Hepatocyte (in vitro differentiated cells): ENCODE measurements around the gene SLC16A6. TPM values are rescaled to one million over a fixed set of nuclear protein-coding genes. Genes with fewer than 3 reads are reported as not detected.
A peak's percentile ranks its signal among the peaks of the same experiment; 100 is the strongest.

Source experiments
- DNase-seq: peaks from one replicate; pipeline ENCODE4 v3.0.0-alpha.2; 2016; ENCODE audit warnings: low spot score
- H2AFZ ChIP-seq: fragments of 200-600 bp; sonication (generic); 2 replicates; pipeline ENCODE4 v1.6.0; 2016; ENCODE audit warnings: antibody characterized with exemption, mild to moderate bottlenecking
- H3K27ac ChIP-seq: fragments of 200-600 bp; sonication (generic); 2 replicates; pipeline ENCODE4 v1.5.1; 2016; ENCODE audit warnings: mild to moderate bottlenecking
- H3K27me3 ChIP-seq: fragments of 200-600 bp; sonication (generic); 2 replicates; pipeline ENCODE4 v1.6.1; 2016
- H3K36me3 ChIP-seq: fragments of 200-600 bp; sonication (generic); replicated peaks from 2 replicates; pipeline ENCODE4 v1.5.1; 2016; ENCODE audit warnings: low read depth; ENCODE audit not compliant: insufficient read depth
- H3K4me1 ChIP-seq: fragments of 200-600 bp; sonication (generic); 2 replicates; pipeline ENCODE4 v1.5.1; 2016; ENCODE audit warnings: mild to moderate bottlenecking, moderate library complexity; ENCODE audit not compliant: insufficient read depth
- H3K4me2 ChIP-seq: fragments of 200-600 bp; sonication (generic); 2 replicates; pipeline ENCODE4 v1.6.0; 2016
- H3K4me3 ChIP-seq: fragments of 200-600 bp; sonication (generic); 2 replicates; pipeline ENCODE4 v1.5.1; 2016; ENCODE audit warnings: mild to moderate bottlenecking
- H3K79me2 ChIP-seq: fragments of 200-600 bp; sonication (generic); 2 replicates; pipeline ENCODE4 v1.6.0; 2017; ENCODE audit warnings: mild to moderate bottlenecking
- H3K9me2 ChIP-seq: fragments of 200-600 bp; sonication (generic); replicated peaks from 2 replicates; pipeline ENCODE4 v1.6.0; 2017; ENCODE audit warnings: mild to moderate bottlenecking; ENCODE audit not compliant: insufficient read depth
- H3K9me3 ChIP-seq: fragments of 200-600 bp; sonication (generic); 2 replicates; pipeline ENCODE4 v1.5.1; 2016; ENCODE audit warnings: low read depth, mild to moderate bottlenecking
- H4K20me1 ChIP-seq: fragments of 200-600 bp; sonication (generic); 2 replicates; pipeline ENCODE4 v1.6.0; 2016; ENCODE audit warnings: mild to moderate bottlenecking; ENCODE audit not compliant: insufficient read depth, poor library complexity, severe bottlenecking
- CTCF ChIP-seq: fragments of 200-600 bp; sonication (generic); IDR thresholded peaks from 2 replicates; pipeline ENCODE4 v1.5.1; 2016; ENCODE audit warnings: antibody characterized with exemption, mild to moderate bottlenecking; ENCODE audit not compliant: poor library complexity
- EZH2 ChIP-seq: fragments of 200-600 bp; sonication (generic); IDR thresholded peaks from 2 replicates; pipeline ENCODE4 v1.6.1; 2016; ENCODE audit warnings: antibody characterized with exemption, mild to moderate bottlenecking, borderline replicate concordance
- EZH2phosphoT487 ChIP-seq: fragments of 200-600 bp; sonication (generic); IDR thresholded peaks from one replicate; pipeline ENCODE4 v1.6.1; 2018; ENCODE audit warnings: antibody characterized with exemption, mild to moderate bottlenecking, low read depth, moderate library complexity; ENCODE audit not compliant: unreplicated experiment, severe bottlenecking
- WGBS: methylation state at CpG from one replicate; pipeline ENCODE4 v1.1.6; 2016; ENCODE audit warnings: low lambda C conversion rate; ENCODE audit errors: missing lambda C conversion rate; 5-methylcytosine and 5-hydroxymethylcytosine counted together
- polyA plus RNA-seq: library from polyadenylated mRNA; unstranded; fragments of >200 nt; fragmentation: Nextera tagmentation; extraction: Ambion mirVana; gene quantifications from 2 replicates; pipeline ENCODE4 v1.2.1, GENCODE V29; 2016
- total RNA-seq: library from RNA; depleted of rRNA; stranded (reverse); fragments of >200 nt; gene quantifications from 2 replicates; pipeline ENCODE4 v1.2.3, GENCODE V29; 2014

SLC16A6 gene
- total and polyA plus RNA-seq, 2 experiments from 2014 or later, result 0.06 TPM; not detected in 1

- Histone ChIP-seq H3K36me3 (no peaks in the 10 kb centered on the region), H3K9me2 (no peaks in the 10 kb centered on the region), H3K27me3 (no peaks in the 10 kb centered on the region), H3K4me1 (no peaks in the 10 kb centered on the region), H3K79me2 (no peaks in the 10 kb centered on the region), H4K20me1 (no peaks in the 10 kb centered on the region), H3K27ac (no peak overlapping the region), H2AFZ (no peak overlapping the region), H3K4me3 (no peak overlapping the region), H3K4me2 (no peak overlapping the region), H3K9me3 (no peaks in the 10 kb centered on the region)
- no peak for DNase-seq
- TF ChIP-seq EZH2 (no peak), CTCF (no peak)
- WGBS, result 39% methylated on average over 5 of the region's 5 CpGs
Measured at GRCh38 chr17:68320311-68320865, 29.5 kb upstream of the SLC16A6 start.

- no peak overlapping the region for H2AFZ ChIP-seq
- no peaks in the 10 kb centered on the region for H3K27me3 ChIP-seq
- H3K79me2 ChIP-seq, result no peaks in the 10 kb centered on the region
- no peaks in the 10 kb centered on the region for H3K9me2 ChIP-seq
- H3K9me3 ChIP-seq, result no peaks in the 10 kb centered on the region
- WGBS, result 85% methylated on average over 12 of the region's 12 CpGs
- TF ChIP-seq EZH2phosphoT487, result no peak
- no peaks in the 10 kb centered on the region for H4K20me1 ChIP-seq
- H3K27ac ChIP-seq, result no peak overlapping the region
- no peak for DNase-seq
- no peak overlapping the region for H3K4me2 ChIP-seq
- no peaks in the 10 kb centered on the region for H3K4me1 ChIP-seq
- no peaks in the 10 kb centered on the region for H3K36me3 ChIP-seq
- H3K4me3 ChIP-seq, result no peak overlapping the region
Measured at GRCh38 chr17:68319410-68320162, 28.7 kb upstream of the SLC16A6 start.

- Histone ChIP-seq H3K36me3 (no peaks in the 10 kb centered on the region), H3K9me3 (no peaks in the 10 kb centered on the region), H3K4me3 (no peak overlapping the region), H4K20me1 (no peaks in the 10 kb centered on the region), H3K4me2 (no peak overlapping the region), H3K27me3 (no peaks in the 10 kb centered on the region), H3K4me1 (no peaks in the 10 kb centered on the region), H3K79me2 (no peaks in the 10 kb centered on the region), H3K9me2 (no peaks in the 10 kb centered on the region), H2AFZ (no peak overlapping the region), H3K27ac (no peak overlapping the region)
- peak; percentile 47 for DNase-seq
- TF ChIP-seq EZH2 (no peak), EZH2phosphoT487 (no peak), CTCF (no peak)
- 52% methylated on average over 8 of the region's 8 CpGs for WGBS
Measured at GRCh38 chr17:68318103-68318991, 27.4 kb upstream of the SLC16A6 start.

- 78% methylated on average over 6 of the region's 6 CpGs for WGBS
Measured at GRCh38 chr17:68317458-68317857, 26.5 kb upstream of the SLC16A6 start.

More at GRCh38 chr17:68317458-68317857, 26.5 kb upstream of the SLC16A6 start:
- no peaks in the 10 kb centered on the region for H3K9me2 ChIP-seq
- TF ChIP-seq EZH2, result no peak
- no peak for TF ChIP-seq EZH2phosphoT487
- no peak for TF ChIP-seq CTCF
- no peaks in the 10 kb centered on the region for H4K20me1 ChIP-seq
- no peaks in the 10 kb centered on the region for H3K36me3 ChIP-seq
- H3K79me2 ChIP-seq, result no peaks in the 10 kb centered on the region
- no peak overlapping the region for H3K4me2 ChIP-seq
- no peak for DNase-seq
- no peak overlapping the region for H3K27ac ChIP-seq
- no peak overlapping the region for H3K4me3 ChIP-seq
- no peaks in the 10 kb centered on the region for H3K9me3 ChIP-seq
- H3K27me3 ChIP-seq, result no peaks in the 10 kb centered on the region
- no peaks in the 10 kb centered on the region for H3K4me1 ChIP-seq
- no peak overlapping the region for H2AFZ ChIP-seq
